GM12864 (cell line): ENCODE measurements around the gene BACE2.
"Not testable (repeated sequence)": the region's sequence is repeated elsewhere in the genome, so short reads cannot be mapped to it uniquely, and the experiment has no call there.

Source experiments
- DNase-seq: peaks from one replicate; pipeline ENCODE4 v3.0.0-alpha.2; 2011; ENCODE audit warnings: low read depth
- H3K4me3 ChIP-seq: 2 replicates; pipeline ENCODE4 v1.5.1; 2011; ENCODE audit warnings: mild to moderate bottlenecking, low read depth, low read length, control low read depth
- TF ChIP-seq, protein P1 (sequence below): IDR thresholded peaks from 2 replicates; pipeline ENCODE4 v1.5.1; 2011; ENCODE audit warnings: low read depth, mild to moderate bottlenecking, moderate library complexity, low read length, control low read depth, inconsistent platforms; ENCODE audit errors: missing control alignments

BACE2 gene

GRCh38 chr21:41251961-41252642, 84.1 kb downstream of the BACE2 start:
- H3K4me3 ChIP-seq = no peak overlapping the region
- TF ChIP-seq, protein P1, sequence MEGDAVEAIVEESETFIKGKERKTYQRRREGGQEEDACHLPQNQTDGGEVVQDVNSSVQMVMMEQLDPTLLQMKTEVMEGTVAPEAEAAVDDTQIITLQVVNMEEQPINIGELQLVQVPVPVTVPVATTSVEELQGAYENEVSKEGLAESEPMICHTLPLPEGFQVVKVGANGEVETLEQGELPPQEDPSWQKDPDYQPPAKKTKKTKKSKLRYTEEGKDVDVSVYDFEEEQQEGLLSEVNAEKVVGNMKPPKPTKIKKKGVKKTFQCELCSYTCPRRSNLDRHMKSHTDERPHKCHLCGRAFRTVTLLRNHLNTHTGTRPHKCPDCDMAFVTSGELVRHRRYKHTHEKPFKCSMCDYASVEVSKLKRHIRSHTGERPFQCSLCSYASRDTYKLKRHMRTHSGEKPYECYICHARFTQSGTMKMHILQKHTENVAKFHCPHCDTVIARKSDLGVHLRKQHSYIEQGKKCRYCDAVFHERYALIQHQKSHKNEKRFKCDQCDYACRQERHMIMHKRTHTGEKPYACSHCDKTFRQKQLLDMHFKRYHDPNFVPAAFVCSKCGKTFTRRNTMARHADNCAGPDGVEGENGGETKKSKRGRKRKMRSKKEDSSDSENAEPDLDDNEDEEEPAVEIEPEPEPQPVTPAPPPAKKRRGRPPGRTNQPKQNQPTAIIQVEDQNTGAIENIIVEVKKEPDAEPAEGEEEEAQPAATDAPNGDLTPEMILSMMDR = no peak
- no peak for DNase-seq

DNA sequence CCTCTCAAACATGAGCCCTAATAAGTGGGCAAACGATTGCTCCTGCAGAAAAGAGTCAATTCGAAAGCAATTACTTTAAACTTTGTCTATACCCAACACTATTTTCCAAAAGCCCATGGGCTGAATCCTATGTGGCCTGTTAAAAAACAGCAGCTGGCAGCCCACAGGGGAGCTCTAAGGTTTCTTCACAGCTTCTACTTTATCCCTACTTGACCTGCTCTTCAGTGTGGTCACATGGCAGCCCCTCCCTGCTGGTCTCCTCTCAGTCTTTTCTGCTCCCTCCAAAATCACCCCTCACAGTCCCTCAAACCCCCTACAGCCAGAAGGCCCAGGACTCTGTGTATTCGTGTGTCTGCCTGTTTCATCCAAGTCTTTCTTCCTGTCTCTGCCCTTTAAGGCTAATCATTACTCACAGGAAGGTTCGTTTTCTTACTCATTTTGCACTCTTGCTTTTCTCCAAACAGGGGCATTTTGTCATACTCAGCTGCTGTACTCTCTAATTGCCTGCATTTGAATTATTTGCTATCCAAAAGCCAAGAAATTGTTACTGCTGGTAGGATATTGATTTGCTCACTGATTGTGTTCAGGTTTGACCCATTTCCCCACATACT, 86.2 kb downstream of the BACE2 start:
- no peak overlapping the region for H3K4me3 ChIP-seq
- TF ChIP-seq, protein P1 = no peak
- DNase-seq = no peak

GRCh38 chr21:41255190-41255589, 87.2 kb downstream of the BACE2 start:
- DNase-seq = no peak
- TF ChIP-seq, protein P1 = no peak
- H3K4me3 ChIP-seq = no peak overlapping the region

- not testable (repeated sequence) for DNase-seq, H3K4me3 ChIP-seq
These were observed 88.3 kb downstream of the BACE2 start for GRCh38 chr21:41256231-41256630.

DNA sequence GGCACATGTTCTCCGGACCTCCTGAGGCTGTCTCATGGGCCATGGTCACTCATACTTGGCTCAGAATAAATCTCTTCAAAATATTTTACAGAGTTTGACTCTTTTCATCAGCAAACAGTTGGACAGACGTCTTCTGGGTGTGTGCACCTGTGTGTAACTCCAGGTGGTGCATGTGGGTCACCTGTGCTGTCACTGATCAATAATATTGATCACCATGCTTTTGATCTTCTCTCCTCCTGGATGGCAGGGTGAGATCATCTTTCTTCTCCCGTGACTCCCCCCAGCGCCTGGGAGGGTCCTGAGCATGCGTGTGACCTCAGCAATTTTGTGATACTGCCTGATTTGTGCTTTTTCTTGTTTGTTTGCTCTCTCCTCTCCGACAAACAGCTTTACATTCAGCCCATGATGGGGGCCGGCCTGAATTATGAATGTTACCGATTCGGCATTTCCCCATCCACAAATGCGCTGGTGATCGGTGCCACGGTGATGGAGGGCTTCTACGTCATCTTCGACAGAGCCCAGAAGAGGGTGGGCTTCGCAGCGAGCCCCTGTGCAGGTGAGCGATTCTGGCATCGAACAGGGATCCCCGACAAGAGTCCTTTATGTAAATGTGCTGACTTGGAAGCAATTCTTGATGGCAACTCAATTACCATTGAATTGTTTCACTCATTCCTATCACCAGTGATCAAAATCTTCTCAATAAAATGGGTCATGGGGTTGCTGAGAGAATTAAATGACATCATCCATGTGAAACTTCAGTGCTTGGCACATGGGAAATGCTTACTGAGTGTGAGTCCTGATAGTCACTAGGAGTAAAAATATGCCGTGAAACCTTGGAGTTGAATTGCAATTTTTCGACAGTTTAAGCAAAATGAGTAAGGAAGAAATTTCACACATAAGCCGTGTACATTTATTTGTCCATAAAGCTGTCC, 89.1 kb downstream of the BACE2 start:
- no peak for DNase-seq
- no peak overlapping the region for H3K4me3 ChIP-seq
- TF ChIP-seq, protein P1 = no peak

GRCh38 chr21:41258617-41259016, 90.7 kb downstream of the BACE2 start:
- TF ChIP-seq, protein P1 = no peak
- no peak overlapping the region for H3K4me3 ChIP-seq
- no peak for DNase-seq

- H3K4me3 ChIP-seq = no peak overlapping the region
- TF ChIP-seq, protein P1 = no peak
- no peak for DNase-seq
These were observed 92.5 kb downstream of the BACE2 start for GRCh38 chr21:41260428-41260827.
